Kidney (tissue), 14 donors: ENCODE data around the gene CTXN1. TPM values are rescaled to one million over a fixed set of nuclear protein-coding genes. Genes with fewer than 3 reads are reported as not detected.
A peak's percentile ranks its signal among the peaks of the same experiment; 100 is the strongest.

Source experiments
- DNase-seq, 5 donors: peaks; one replicate each; pipeline ENCODE4 v3.0.0-alpha.2; 2013 to 2020
- FAIRE-seq: peaks from 2 replicates; lab custom pipeline; 2012; peaks lifted over from hg19 to GRCh38; lab: Jason Lieb, UNC
- H3K27ac ChIP-seq, 2 donors: one replicate each; pipeline ENCODE4 v1.7.0; 2013; ENCODE audit warnings: low read depth in 2 of 2, low read length in 2 of 2, inconsistent platforms in 1 of 2
- H3K27me3 ChIP-seq: one replicate; pipeline ENCODE4 v1.7.1; 2013; ENCODE audit warnings: low read length, inconsistent platforms; ENCODE audit not compliant: control insufficient read depth, insufficient read depth
- H3K36me3 ChIP-seq, 3 donors: one replicate each; pipeline versions ENCODE4 v1.7.0 to v1.7.1; 2013; ENCODE audit warnings: low read length in 3 of 3, control low read depth in 1 of 3, inconsistent platforms in 1 of 3; ENCODE audit not compliant: insufficient read depth in 3 of 3, control insufficient read depth in 2 of 3
- H3K4me1 ChIP-seq, 3 donors: one replicate each; pipeline versions ENCODE4 v1.7.0 to v1.7.1; 2013; ENCODE audit warnings: low read length in 3 of 3, inconsistent platforms in 1 of 3, low read depth in 1 of 3; ENCODE audit not compliant: control insufficient read depth in 2 of 3, insufficient read depth in 2 of 3
- H3K4me3 ChIP-seq, 3 donors: one replicate each; pipeline versions ENCODE4 v1.7.0 to v1.8.1; 2013; ENCODE audit warnings: low read length in 3 of 3, control low read depth in 1 of 3, inconsistent platforms in 1 of 3
- H3K9ac ChIP-seq, 3 donors: one replicate each; pipeline versions ENCODE4 v1.7.0 to v1.7.1; 2013; ENCODE audit warnings: low read length in 3 of 3, control low read depth in 1 of 3, inconsistent platforms in 1 of 3
- H3K9me3 ChIP-seq, 3 donors: one replicate each; pipeline versions ENCODE4 v1.7.0 to v1.7.1; 2013; ENCODE audit warnings: low read length in 3 of 3, control low read depth in 1 of 3, inconsistent platforms in 1 of 3; ENCODE audit not compliant: control insufficient read depth in 2 of 3, insufficient read depth in 1 of 3
- intact Hi-C: fragments of 100-400 bp; cut with DNase I; formaldehyde crosslinking; loops from one replicate; pipeline ENCODE4 v1.11.1; 2022
- polyA plus RNA-seq: library from polyadenylated mRNA; stranded (reverse); fragments of 350-450 nt; fragmentation: Illumina TruSeq; extraction: RNeasy Lipid Tissue Mini Kit (QIAGEN cat#74804); gene quantifications from one replicate; pipeline ENCODE4 v1.2.3, GENCODE V29; 2014; ENCODE audit warnings: low read depth, low replicate concordance; ENCODE audit not compliant: insufficient read depth
- total RNA-seq: library from RNA; stranded (reverse); fragmentation: NEBNext Ultra II Directional; extraction: Animal tissue kit (Norgen Biotek cat#: 25700); gene quantifications from one replicate; pipeline ENCODE4 v1.2.1, GENCODE V29; 2021
- TF ChIP-seq, protein P1 (sequence below): IDR thresholded peaks from 3 replicates; pipeline ENCODE4 v1.5.1; 2012; ENCODE audit warnings: mild to moderate bottlenecking, moderate library complexity, borderline replicate concordance; ENCODE audit not compliant: insufficient read depth; ENCODE audit errors: extremely low read depth
- donor health status: control.
- donor health status: control.
- donor health status: control.
- donor health status: control.
- donor health status: control.
- donor health status: DM: yes; HTN: yes; CAD: no.
- donor health status: Normal renal cell carcinoma (clear cell type).

Gene CTXN1
- total and polyA plus RNA-seq, 2 donors from 2014 or later: 8.9 to 25.9 TPM

DNA sequence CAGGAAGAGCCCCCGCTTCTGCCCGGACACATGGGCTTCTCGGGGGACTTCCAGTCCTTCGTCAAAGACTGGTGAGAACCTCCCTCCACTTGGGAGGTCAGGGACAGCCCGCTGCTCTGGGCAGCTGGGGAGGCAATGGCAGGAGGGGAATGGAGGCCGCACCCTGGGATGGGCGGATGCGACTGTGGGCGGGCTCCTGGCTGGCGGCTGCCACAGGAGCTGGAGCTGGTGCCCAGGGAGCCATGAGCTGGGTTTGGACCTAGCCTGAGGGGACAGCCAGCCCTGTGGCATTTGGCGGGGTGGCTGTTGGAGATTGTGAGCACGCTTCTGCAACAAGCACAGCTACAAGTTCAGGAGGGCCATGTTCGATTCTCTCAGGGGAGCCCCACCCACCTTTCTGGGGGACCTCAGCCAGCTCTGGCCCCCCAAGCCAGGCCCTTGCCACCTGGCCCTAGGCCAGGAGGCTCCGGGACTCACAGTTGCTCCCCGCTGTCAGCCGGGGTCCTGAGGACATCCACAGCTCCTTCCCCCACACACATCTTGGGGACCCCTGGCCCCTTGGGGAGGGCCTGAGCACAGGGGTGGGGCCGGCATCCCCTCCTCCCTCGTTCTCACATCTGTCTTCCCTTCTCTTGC lies 14.3 kb downstream of the CTXN1 start:
- intact Hi-C loops: no loop called here
- H3K27me3 ChIP-seq: peaks cover 7% of the 10 kb centered on the region
- FAIRE-seq (no peak), DNase-seq (no peak)
- TF ChIP-seq, protein P1, sequence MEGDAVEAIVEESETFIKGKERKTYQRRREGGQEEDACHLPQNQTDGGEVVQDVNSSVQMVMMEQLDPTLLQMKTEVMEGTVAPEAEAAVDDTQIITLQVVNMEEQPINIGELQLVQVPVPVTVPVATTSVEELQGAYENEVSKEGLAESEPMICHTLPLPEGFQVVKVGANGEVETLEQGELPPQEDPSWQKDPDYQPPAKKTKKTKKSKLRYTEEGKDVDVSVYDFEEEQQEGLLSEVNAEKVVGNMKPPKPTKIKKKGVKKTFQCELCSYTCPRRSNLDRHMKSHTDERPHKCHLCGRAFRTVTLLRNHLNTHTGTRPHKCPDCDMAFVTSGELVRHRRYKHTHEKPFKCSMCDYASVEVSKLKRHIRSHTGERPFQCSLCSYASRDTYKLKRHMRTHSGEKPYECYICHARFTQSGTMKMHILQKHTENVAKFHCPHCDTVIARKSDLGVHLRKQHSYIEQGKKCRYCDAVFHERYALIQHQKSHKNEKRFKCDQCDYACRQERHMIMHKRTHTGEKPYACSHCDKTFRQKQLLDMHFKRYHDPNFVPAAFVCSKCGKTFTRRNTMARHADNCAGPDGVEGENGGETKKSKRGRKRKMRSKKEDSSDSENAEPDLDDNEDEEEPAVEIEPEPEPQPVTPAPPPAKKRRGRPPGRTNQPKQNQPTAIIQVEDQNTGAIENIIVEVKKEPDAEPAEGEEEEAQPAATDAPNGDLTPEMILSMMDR: no peak
- no peak overlapping the region for H3K4me3 ChIP-seq
- H3K27ac ChIP-seq: no peak overlapping the region
- no peak overlapping the region for H3K9ac ChIP-seq
- H3K36me3 ChIP-seq: peaks cover 0 to 10% (median 2%) of the 10 kb centered on the region in 3 donors
- H3K4me1 ChIP-seq: peaks cover 0 to 5% (median 0%) of the 10 kb centered on the region in 3 donors
- no peaks in the 10 kb centered on the region for H3K9me3 ChIP-seq

- H3K27ac ChIP-seq: no peak overlapping the region
- peaks cover 3% of the 10 kb centered on the region for H3K27me3 ChIP-seq
- DNase-seq (no peak), FAIRE-seq (no peak)
- TF ChIP-seq, protein P1: no peak
- H3K9ac ChIP-seq: no peak overlapping the region
- intact Hi-C loops: no loop called here
- no peaks in the 10 kb centered on the region for H3K9me3 ChIP-seq
- peaks cover 0 to 10% (median 2%) of the 10 kb centered on the region in 3 donors for H3K36me3 ChIP-seq
- H3K4me1 ChIP-seq: peaks cover 0 to 5% (median 0%) of the 10 kb centered on the region in 3 donors
- H3K4me3 ChIP-seq: no peak overlapping the region
These were observed 15.4 kb downstream of the CTXN1 start for GRCh38 chr19:7910321-7911161.

DNA sequence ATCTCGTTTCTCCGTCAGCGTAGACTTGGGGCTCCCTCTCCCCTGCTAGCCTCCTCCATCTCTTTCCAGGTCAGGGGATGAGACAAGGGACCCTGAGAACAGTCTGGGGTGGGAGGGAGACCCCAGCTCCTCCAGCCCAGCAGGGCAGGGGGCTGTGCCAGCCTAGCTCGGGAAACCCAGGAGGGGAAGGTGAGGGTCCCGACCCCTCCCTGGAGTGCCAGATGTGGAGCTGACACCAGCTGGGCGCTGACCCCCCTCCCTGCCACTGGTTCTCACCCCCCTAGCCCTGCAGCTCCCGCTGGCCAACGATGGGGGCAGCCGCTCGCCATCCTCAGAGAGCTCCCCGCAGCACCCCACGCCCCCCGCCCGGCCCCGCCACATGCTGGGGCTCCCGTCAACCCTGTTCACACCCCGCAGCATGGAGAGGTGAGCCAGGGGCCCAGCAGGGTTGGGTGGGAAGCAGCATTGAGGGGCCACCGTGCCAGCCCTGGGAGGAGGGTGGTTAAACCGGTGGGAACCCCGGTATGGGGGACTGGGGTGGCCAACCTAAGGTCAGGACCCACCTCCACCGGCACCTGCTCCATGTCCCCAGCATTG lies 16.4 kb downstream of the CTXN1 start:
- H3K27me3 ChIP-seq: no peaks in the 10 kb centered on the region
- no peak overlapping the region for H3K4me3 ChIP-seq
- H3K9ac ChIP-seq: no peak overlapping the region
- TF ChIP-seq, protein P1: no peak
- DNase-seq (peak in 1 of 5 donors; percentile 74), FAIRE-seq (no peak)
- intact Hi-C loops: no loop called here
- peaks cover 0 to 10% (median 2%) of the 10 kb centered on the region in 3 donors for H3K36me3 ChIP-seq
- no peak overlapping the region for H3K27ac ChIP-seq
- peaks cover 0 to 14% (median 8%) of the 10 kb centered on the region in 3 donors for H3K4me1 ChIP-seq
- H3K9me3 ChIP-seq: no peaks in the 10 kb centered on the region
